B cell (primary cell): ENCODE results near the gene CYTH2.

Experiments
- EZH2 ChIP-seq: IDR thresholded peaks from 2 replicates; pipeline ENCODE4 v1.6.1; 2012; ENCODE audit warnings: borderline replicate concordance, low read depth, mild to moderate bottlenecking, moderate library complexity, low read length; ENCODE audit not compliant: insufficient read depth, poor library complexity, severe bottlenecking
- TF ChIP-seq, protein P1 (sequence below): fragments of 200-600 bp; IDR thresholded peaks from one replicate; pipeline ENCODE4 v1.8.0; 2022; ENCODE audit warnings: antibody characterized with exemption, mild to moderate bottlenecking

DNA sequence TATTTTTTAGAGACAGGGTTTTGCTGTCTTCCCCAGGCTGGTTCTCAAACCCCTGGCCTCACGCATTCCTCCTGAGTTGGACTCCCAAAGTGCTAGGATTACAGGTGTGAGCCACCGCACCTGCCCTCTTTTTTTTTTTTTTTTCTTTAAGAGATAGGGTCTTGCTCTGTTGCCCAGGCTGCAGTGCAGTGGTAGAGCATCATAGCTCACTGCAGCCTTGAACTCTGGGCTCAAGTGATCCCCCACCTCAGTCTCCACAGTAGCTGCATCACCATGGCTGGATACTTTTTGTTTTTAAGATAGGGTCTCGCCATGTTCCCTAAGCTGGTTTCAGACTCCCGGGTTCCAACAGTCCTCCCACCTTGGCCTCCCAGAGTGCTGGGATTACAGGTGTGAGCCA lies 12.3 kb upstream of the CYTH2 start:
- TF ChIP-seq, protein P1, sequence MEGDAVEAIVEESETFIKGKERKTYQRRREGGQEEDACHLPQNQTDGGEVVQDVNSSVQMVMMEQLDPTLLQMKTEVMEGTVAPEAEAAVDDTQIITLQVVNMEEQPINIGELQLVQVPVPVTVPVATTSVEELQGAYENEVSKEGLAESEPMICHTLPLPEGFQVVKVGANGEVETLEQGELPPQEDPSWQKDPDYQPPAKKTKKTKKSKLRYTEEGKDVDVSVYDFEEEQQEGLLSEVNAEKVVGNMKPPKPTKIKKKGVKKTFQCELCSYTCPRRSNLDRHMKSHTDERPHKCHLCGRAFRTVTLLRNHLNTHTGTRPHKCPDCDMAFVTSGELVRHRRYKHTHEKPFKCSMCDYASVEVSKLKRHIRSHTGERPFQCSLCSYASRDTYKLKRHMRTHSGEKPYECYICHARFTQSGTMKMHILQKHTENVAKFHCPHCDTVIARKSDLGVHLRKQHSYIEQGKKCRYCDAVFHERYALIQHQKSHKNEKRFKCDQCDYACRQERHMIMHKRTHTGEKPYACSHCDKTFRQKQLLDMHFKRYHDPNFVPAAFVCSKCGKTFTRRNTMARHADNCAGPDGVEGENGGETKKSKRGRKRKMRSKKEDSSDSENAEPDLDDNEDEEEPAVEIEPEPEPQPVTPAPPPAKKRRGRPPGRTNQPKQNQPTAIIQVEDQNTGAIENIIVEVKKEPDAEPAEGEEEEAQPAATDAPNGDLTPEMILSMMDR, result no peak
- TF ChIP-seq EZH2, result no peak
